Activated naive CD8-positive, alpha-beta T cell treated with anti-CD3 and anti-CD28 coated beads, Interleukin-2, amount 10 ng/mL, durations not matched to agents 7 days and 5 days (primary cell): Measurements from ENCODE around the gene SCYL2. TPM values are rescaled to one million over a fixed set of nuclear protein-coding genes. Genes with fewer than 3 reads are reported as not detected.

ENCODE experiments used
- ATAC-seq: fragments of 150-1000 bp; cut with Tn5 transposase; one replicate; pipeline ENCODE4 v1.10.0; 2021; ENCODE audit warnings: low read depth, moderate library complexity
- POLR2A ChIA-PET: fragments of 350-600 bp; sonication (Branson Sonifier 250); formaldehyde crosslinking; loops from one replicate; lab custom pipeline; 2021; ENCODE audit warnings: antibody characterized with exemption; lab: Charles Lee
- DNase-seq: peaks from one replicate; pipeline ENCODE4 v3.0.0; 2021
- H3K27ac Mint-ChIP-seq: one replicate; pipeline ENCODE4 v1.8.0; 2022; ENCODE audit warnings: mild to moderate bottlenecking, mixed read lengths
- H3K27me3 Mint-ChIP-seq: one replicate; pipeline ENCODE4 v1.8.0; 2022; ENCODE audit warnings: mild to moderate bottlenecking, moderate library complexity, mixed read lengths
- H3K36me3 Mint-ChIP-seq: one replicate; pipeline ENCODE4 v1.8.0; 2021; ENCODE audit warnings: mild to moderate bottlenecking, mixed read lengths
- H3K4me1 Mint-ChIP-seq: one replicate; pipeline ENCODE4 v1.8.0; 2021; ENCODE audit warnings: mixed read lengths
- H3K4me3 Mint-ChIP-seq: one replicate; pipeline ENCODE4 v1.8.0; 2022; ENCODE audit warnings: mild to moderate bottlenecking, moderate library complexity, mixed read lengths
- H3K9me3 Mint-ChIP-seq: one replicate; pipeline ENCODE4 v1.8.0; 2021; ENCODE audit warnings: mixed read lengths
- total RNA-seq, 2 experiments: library from RNA; stranded (reverse); gene quantifications; one replicate each; pipeline ENCODE4 v1.2.3, GENCODE V29; 2021

The SCYL2 gene
- total RNA-seq, 2 experiments from 2014 or later = 37.2 to 37.8 TPM

GRCh38 chr12:100348657-100349454 is 81.9 kb downstream of the SCYL2 start:
- ATAC-seq (no peak), DNase-seq (no peak)
- Mint-ChIP-seq H3K27ac (no peak overlapping the region), H3K4me1 (no peaks in the 10 kb centered on the region), H3K9me3 (no peaks in the 10 kb centered on the region), H3K4me3 (no peak overlapping the region), H3K36me3 (no peaks in the 10 kb centered on the region), H3K27me3 (peaks cover 6% of the 10 kb centered on the region)
- POLR2A ChIA-PET = no interaction called here

- Mint-ChIP-seq H3K4me1 (no peaks in the 10 kb centered on the region), H3K36me3 (no peaks in the 10 kb centered on the region), H3K9me3 (no peaks in the 10 kb centered on the region), H3K27ac (no peak within 1 kb of the TSS), H3K4me3 (no peak within 1 kb of the TSS), H3K27me3 (peaks cover 21% of the 10 kb centered on the region)
- no peak for ATAC-seq
- POLR2A ChIA-PET = interaction anchor here (0.6 kb wide), 1 partner anchor 23 kb away, joined by 3 read pairs; no protein-coding TSS in a partner anchor
- no peak for DNase-seq
These were observed 89.8 kb downstream of the SCYL2 start, which contains the start of gene SLC17A8 for GRCh38 chr12:100356644-100357223. SLC17A8 (plus strand) TSS chr12:100357074; CDS start chr12:100357392, 318 bp downstream.

- POLR2A ChIA-PET = no interaction called here
- peaks cover 18% of the 10 kb centered on the region for H3K27me3 Mint-ChIP-seq
- H3K4me3 Mint-ChIP-seq = no peak overlapping the region
- DNase-seq = no peak
- no peaks in the 10 kb centered on the region for H3K9me3 Mint-ChIP-seq
- H3K4me1 Mint-ChIP-seq = no peaks in the 10 kb centered on the region
- H3K27ac Mint-ChIP-seq = no peak overlapping the region
- no peak for ATAC-seq
- no peaks in the 10 kb centered on the region for H3K36me3 Mint-ChIP-seq
These were observed 92.3 kb downstream of the SCYL2 start for GRCh38 chr12:100359248-100359647.

GRCh38 chr12:100359822-100360221 is 92.8 kb downstream of the SCYL2 start:
- Mint-ChIP-seq H3K9me3 (no peaks in the 10 kb centered on the region), H3K4me1 (no peaks in the 10 kb centered on the region), H3K27ac (no peak overlapping the region), H3K36me3 (no peaks in the 10 kb centered on the region), H3K4me3 (no peak overlapping the region), H3K27me3 (peaks cover 17% of the 10 kb centered on the region)
- no peak for DNase-seq
- no peak for ATAC-seq
- POLR2A ChIA-PET = no interaction called here

- POLR2A ChIA-PET = no interaction called here
- H3K4me1 Mint-ChIP-seq = no peaks in the 10 kb centered on the region
- peaks cover 16% of the 10 kb centered on the region for H3K27me3 Mint-ChIP-seq
- no peak for DNase-seq
- H3K9me3 Mint-ChIP-seq = no peaks in the 10 kb centered on the region
- no peak for ATAC-seq
- H3K27ac Mint-ChIP-seq = no peak overlapping the region
- no peaks in the 10 kb centered on the region for H3K36me3 Mint-ChIP-seq
- no peak overlapping the region for H3K4me3 Mint-ChIP-seq
These were observed 93.5 kb downstream of the SCYL2 start for GRCh38 chr12:100360450-100360849.

GRCh38 chr12:100364324-100364723 is 97.3 kb downstream of the SCYL2 start:
- Mint-ChIP-seq H3K9me3 (no peaks in the 10 kb centered on the region), H3K36me3 (no peaks in the 10 kb centered on the region), H3K4me3 (no peak overlapping the region), H3K27ac (no peak overlapping the region), H3K27me3 (peaks cover 9% of the 10 kb centered on the region), H3K4me1 (no peaks in the 10 kb centered on the region)
- POLR2A ChIA-PET = no interaction called here
- ATAC-seq (no peak), DNase-seq (no peak)

- ATAC-seq (no peak), DNase-seq (no peak)
- Mint-ChIP-seq H3K9me3 (no peaks in the 10 kb centered on the region), H3K36me3 (no peaks in the 10 kb centered on the region), H3K27ac (no peak overlapping the region), H3K4me1 (no peaks in the 10 kb centered on the region), H3K4me3 (no peak overlapping the region), H3K27me3 (peaks cover 11% of the 10 kb centered on the region)
- POLR2A ChIA-PET = no interaction called here
These were observed 98.4 kb downstream of the SCYL2 start for GRCh38 chr12:100365411-100365810.

GRCh38 chr12:100368066-100368465 is 101.1 kb downstream of the SCYL2 start:
- Mint-ChIP-seq H3K27me3 (peaks cover 11% of the 10 kb centered on the region), H3K4me1 (no peaks in the 10 kb centered on the region), H3K4me3 (no peak overlapping the region), H3K9me3 (no peaks in the 10 kb centered on the region), H3K36me3 (no peaks in the 10 kb centered on the region), H3K27ac (no peak overlapping the region)
- DNase-seq (no peak), ATAC-seq (no peak)
- POLR2A ChIA-PET = no interaction called here

GRCh38 chr12:100371146-100371545 is 104.2 kb downstream of the SCYL2 start:
- no peaks in the 10 kb centered on the region for H3K4me1 Mint-ChIP-seq
- peaks cover 13% of the 10 kb centered on the region for H3K27me3 Mint-ChIP-seq
- DNase-seq (no peak), ATAC-seq (no peak)
- no peaks in the 10 kb centered on the region for H3K9me3 Mint-ChIP-seq
- no peak overlapping the region for H3K27ac Mint-ChIP-seq
- no peak overlapping the region for H3K4me3 Mint-ChIP-seq
- POLR2A ChIA-PET = no interaction called here
- no peaks in the 10 kb centered on the region for H3K36me3 Mint-ChIP-seq

GRCh38 chr12:100372853-100373640 is 106.1 kb downstream of the SCYL2 start:
- Mint-ChIP-seq H3K27ac (no peak overlapping the region), H3K27me3 (peaks cover 13% of the 10 kb centered on the region), H3K4me1 (no peaks in the 10 kb centered on the region), H3K36me3 (no peaks in the 10 kb centered on the region), H3K4me3 (no peak overlapping the region), H3K9me3 (no peaks in the 10 kb centered on the region)
- no peak for DNase-seq
- ATAC-seq = no peak
- POLR2A ChIA-PET = no interaction called here

- no peak overlapping the region for H3K4me3 Mint-ChIP-seq
- DNase-seq (no peak), ATAC-seq (no peak)
- no peaks in the 10 kb centered on the region for H3K9me3 Mint-ChIP-seq
- POLR2A ChIA-PET = no interaction called here
- peaks cover 12% of the 10 kb centered on the region for H3K27me3 Mint-ChIP-seq
- H3K27ac Mint-ChIP-seq = no peak overlapping the region
- H3K4me1 Mint-ChIP-seq = no peaks in the 10 kb centered on the region
- no peaks in the 10 kb centered on the region for H3K36me3 Mint-ChIP-seq
These were observed 108.2 kb downstream of the SCYL2 start for GRCh38 chr12:100375038-100375735.

- DNase-seq (no peak), ATAC-seq (no peak)
- Mint-ChIP-seq H3K27me3 (peaks cover 10% of the 10 kb centered on the region), H3K36me3 (no peaks in the 10 kb centered on the region), H3K4me1 (no peaks in the 10 kb centered on the region), H3K27ac (no peak overlapping the region), H3K4me3 (no peak overlapping the region), H3K9me3 (no peaks in the 10 kb centered on the region)
- POLR2A ChIA-PET = no interaction called here
These were observed 109.2 kb downstream of the SCYL2 start for GRCh38 chr12:100376161-100376560.

GRCh38 chr12:100381379-100381778 is 114.4 kb downstream of the SCYL2 start:
- POLR2A ChIA-PET = no interaction called here
- DNase-seq (no peak), ATAC-seq (no peak)
- Mint-ChIP-seq H3K4me3 (no peak overlapping the region), H3K27ac (no peak overlapping the region), H3K27me3 (no peaks in the 10 kb centered on the region), H3K9me3 (no peaks in the 10 kb centered on the region), H3K4me1 (no peaks in the 10 kb centered on the region), H3K36me3 (no peaks in the 10 kb centered on the region)
